Sigmoid colon (tissue), 7 donors: ENCODE measurements around the gene SEH1L. TPM values are rescaled to one million over a fixed set of nuclear protein-coding genes. Genes with fewer than 3 reads are reported as not detected.

ENCODE experiments used
- DNase-seq: peaks from one replicate; pipeline ENCODE4 v3.0.0-alpha.2; 2019
- H3K27ac ChIP-seq, 4 donors: fragments of 200-600 bp; sonication (generic); one replicate each; pipeline ENCODE4 v1.5.1; 2016 to 2019; ENCODE audit warnings: mild to moderate bottlenecking in 1 of 4
- H3K27me3 ChIP-seq, 3 donors: fragments of 200-600 bp; sonication (generic); one replicate each; pipeline ENCODE4 v1.5.1; 2019; ENCODE audit warnings: mild to moderate bottlenecking in 1 of 3
- H3K36me3 ChIP-seq, 4 donors: fragments of 200-600 bp; sonication (generic); one replicate each; pipeline ENCODE4 v1.5.1; 2016 to 2019
- H3K4me1 ChIP-seq, 4 donors: fragments of 200-600 bp; sonication (generic); one replicate each; pipeline ENCODE4 v1.5.1; 2017 to 2019
- H3K4me3 ChIP-seq, 4 donors: fragments of 200-600 bp; sonication (generic); one replicate each; pipeline ENCODE4 v1.5.1; 2017 to 2019; ENCODE audit warnings: mild to moderate bottlenecking in 2 of 4, moderate library complexity in 1 of 4
- H3K9me3 ChIP-seq, 4 donors: fragments of 200-600 bp in 3 of 4; sonication (generic) in 3 of 4; one replicate each; pipeline versions ENCODE4 v1.5.1 to v1.6.1; 2013 to 2019
- CTCF ChIP-seq, 4 experiments: fragments of 450-650 bp in 3 of 4; fragments of 200-600 bp in 1 of 4; IDR thresholded peaks; one replicate each; pipeline ENCODE4 v1.5.1; 2016 to 2019; ENCODE audit warnings: antibody characterized with exemption in 4 of 4, mild to moderate bottlenecking in 3 of 4, moderate library complexity in 2 of 4
- EP300 ChIP-seq, 4 donors: sonication (generic); formaldehyde crosslinking; IDR thresholded peaks; one replicate each; pipeline ENCODE4 v1.6.1; 2017; ENCODE audit warnings: antibody characterized with exemption in 4 of 4
- POLR2A ChIP-seq, 2 donors: fragments of 450-650 bp; IDR thresholded peaks; one replicate each; pipeline ENCODE4 v1.6.1; 2016; ENCODE audit warnings: antibody characterized with exemption in 2 of 2, mild to moderate bottlenecking in 2 of 2, moderate library complexity in 2 of 2
- POLR2AphosphoS5 ChIP-seq, 4 donors: sonication (generic); formaldehyde crosslinking; IDR thresholded peaks; one replicate each; pipeline ENCODE4 v1.6.1; 2017; ENCODE audit warnings: antibody characterized with exemption in 4 of 4
- WGBS, 2 donors: extraction: QIAGEN DNeasy Blood & Tissue Kit; methylation state at CpG; one replicate each; pipeline ENCODE4 v1.1.7; 2013; 5-methylcytosine and 5-hydroxymethylcytosine counted together
- intact Hi-C: fragments of 100-400 bp; cut with DNase I; formaldehyde crosslinking; loops from one replicate; pipeline ENCODE4 v1.15.1; 2023
- polyA plus RNA-seq, 3 donors: library from polyadenylated mRNA; stranded (reverse); fragments of 200-250 nt; gene quantifications; one replicate each; pipeline ENCODE4 v1.2.3, GENCODE V29; 2013
- total RNA-seq, 4 donors: library from RNA; depleted of rRNA; stranded (reverse); fragments of >200 nt; gene quantifications; one replicate each; pipeline ENCODE4 v1.1.0, GENCODE V29; 2016
- donor health status: healthy with polysubstance abuse.
- donor health status: Bipolar disorder and iron deficiency.
- donor health status: healthy.

SEH1L gene
- total and polyA plus RNA-seq, 7 donors = 15.3 to 38.1 (median 16.3) TPM

GRCh38 chr18:13003466-13003896 lies 55.7 kb downstream of the SEH1L start:
- Histone ChIP-seq H3K9me3 (no peaks in the 10 kb centered on the region), H3K4me3 (no peak overlapping the region), H3K27me3 (no peaks in the 10 kb centered on the region), H3K4me1 (peaks cover 0 to 2% (median 0%) of the 10 kb centered on the region in 4 donors), H3K27ac (no peak overlapping the region), H3K36me3 (peaks cover 0 to 43% (median 4%) of the 10 kb centered on the region in 4 donors)
- 74 to 81% methylated on average over 7 of the region's 7 CpGs for WGBS, 2 donors
- DNase-seq = no peak
- TF ChIP-seq EP300 (IDR thresholded peaks at IDR 0.05) = no peak
- intact Hi-C loops = no loop called here

- no peak for TF ChIP-seq EP300 (IDR thresholded peaks at IDR 0.05)
- no peak for TF ChIP-seq POLR2A (IDR thresholded peaks at IDR 0.05)
- TF ChIP-seq POLR2AphosphoS5 (IDR thresholded peaks at IDR 0.05) = no peak
- no peak for TF ChIP-seq CTCF (IDR thresholded peaks at IDR 0.05)
- H3K27ac ChIP-seq = no peak overlapping the region
- H3K4me3 ChIP-seq = no peak overlapping the region
- H3K27me3 ChIP-seq = no peaks in the 10 kb centered on the region
- H3K4me1 ChIP-seq = no peaks in the 10 kb centered on the region
- DNase-seq = no peak
- intact Hi-C loops = no loop called here
- H3K36me3 ChIP-seq = peaks cover 0 to 53% (median 10%) of the 10 kb centered on the region in 4 donors
- no peaks in the 10 kb centered on the region for H3K9me3 ChIP-seq
- WGBS, 2 donors = 90 to 91% methylated on average over 8 of the region's 8 CpGs
Measured at GRCh38 chr18:13004396-13004795, 56.6 kb downstream of the SEH1L start.

- H3K36me3 ChIP-seq = peaks cover 0 to 60% (median 14%) of the 10 kb centered on the region in 4 donors
Measured at GRCh38 chr18:13005289-13005688, 57.5 kb downstream of the SEH1L start.

GRCh38 chr18:13006531-13007247 lies 58.9 kb downstream of the SEH1L start:
- no peaks in the 10 kb centered on the region for H3K9me3 ChIP-seq
- no peaks in the 10 kb centered on the region for H3K4me1 ChIP-seq
- peaks cover 0 to 60% (median 11%) of the 10 kb centered on the region in 4 donors for H3K36me3 ChIP-seq
- no peak overlapping the region for H3K27ac ChIP-seq
- WGBS, 2 donors = 74 to 85% methylated on average over 12 of the region's 12 CpGs
- no peak for DNase-seq
- intact Hi-C loops = no loop called here
- no peak overlapping the region for H3K4me3 ChIP-seq
- TF ChIP-seq POLR2A (IDR thresholded peaks at IDR 0.05) (no peak), CTCF (IDR thresholded peaks at IDR 0.05) (no peak), POLR2AphosphoS5 (IDR thresholded peaks at IDR 0.05) (no peak)
- no peaks in the 10 kb centered on the region for H3K27me3 ChIP-seq

More at GRCh38 chr18:13005289-13005688, 57.5 kb downstream of the SEH1L start:
- 96 to 98% methylated on average over 1 of the region's 1 CpG for whole genome bisulfite sequencing, 2 donors
- H3K9me3 ChIP-seq = no peaks in the 10 kb centered on the region
- no peak for DNase-seq
- H3K4me3 ChIP-seq = no peak overlapping the region
- H3K27me3 ChIP-seq = no peaks in the 10 kb centered on the region
- intact Hi-C loops = no loop called here
- no peak for TF ChIP-seq EP300 (IDR thresholded peaks at IDR 0.05)
- no peak for TF ChIP-seq POLR2AphosphoS5 (IDR thresholded peaks at IDR 0.05)
- no peak for TF ChIP-seq POLR2A (IDR thresholded peaks at IDR 0.05)
- H3K4me1 ChIP-seq = no peaks in the 10 kb centered on the region
- no peak overlapping the region for H3K27ac ChIP-seq

GRCh38 chr18:13007248-13007560 lies 59.4 kb downstream of the SEH1L start:
- DNase-seq = no peak
- H3K4me3 ChIP-seq = no peak overlapping the region
- H3K4me1 ChIP-seq = no peaks in the 10 kb centered on the region
- WGBS, 2 donors = 39 to 40% methylated on average over 2 of the region's 2 CpGs
- no peaks in the 10 kb centered on the region for H3K9me3 ChIP-seq
- TF ChIP-seq CTCF (IDR thresholded peaks at IDR 0.05) = no peak
- no peak for TF ChIP-seq POLR2A (IDR thresholded peaks at IDR 0.05)
- TF ChIP-seq POLR2AphosphoS5 (IDR thresholded peaks at IDR 0.05) = no peak
- no peak for TF ChIP-seq EP300 (IDR thresholded peaks at IDR 0.05)
- H3K27ac ChIP-seq = no peak overlapping the region
- H3K27me3 ChIP-seq = no peaks in the 10 kb centered on the region
- intact Hi-C loops = no loop called here
- peaks cover 0 to 60% (median 9%) of the 10 kb centered on the region in 4 donors for H3K36me3 ChIP-seq

GRCh38 chr18:13011719-13012118 lies 63.9 kb downstream of the SEH1L start:
- 95 to 97% methylated on average over 5 of the region's 5 CpGs for WGBS, 2 donors
- H3K36me3 ChIP-seq = peaks cover 5 to 86% (median 17%) of the 10 kb centered on the region in 4 donors
- H3K27ac ChIP-seq = no peak overlapping the region
- TF ChIP-seq EP300 (IDR thresholded peaks at IDR 0.05) (no peak), CTCF (IDR thresholded peaks at IDR 0.05) (no peak), POLR2AphosphoS5 (IDR thresholded peaks at IDR 0.05) (no peak)
- no peaks in the 10 kb centered on the region for H3K27me3 ChIP-seq
- H3K4me3 ChIP-seq = no peak overlapping the region
- H3K9me3 ChIP-seq = no peaks in the 10 kb centered on the region
- no peaks in the 10 kb centered on the region for H3K4me1 ChIP-seq
- intact Hi-C loops = no loop called here
- DNase-seq = no peak
